Kidney epithelial cell (primary cell): ENCODE measurements around the gene WFIKKN1. TPM values are rescaled to one million over a fixed set of nuclear protein-coding genes. Genes with fewer than 3 reads are reported as not detected.

Experiments
- DNase-seq: peaks from one replicate; pipeline ENCODE4 v3.0.0-alpha.2; 2010; ENCODE audit warnings: low read depth
- H3K27me3 ChIP-seq: 2 replicates; pipeline ENCODE4 v1.6.0; 2011; ENCODE audit warnings: low read length; ENCODE audit not compliant: control insufficient read depth, insufficient read depth
- H3K36me3 ChIP-seq: 2 replicates; pipeline ENCODE4 v1.5.1; 2011; ENCODE audit warnings: low read length; ENCODE audit not compliant: control insufficient read depth, insufficient read depth
- H3K4me3 ChIP-seq: 2 replicates; pipeline ENCODE4 v1.5.1; 2011; ENCODE audit warnings: low read depth, mild to moderate bottlenecking, control low read depth, low read length
- total RNA-seq: library from RNA; depleted of rRNA; stranded (reverse); fragments of >200 nt; gene quantifications from 2 replicates; pipeline ENCODE4 v1.2.3, GENCODE V29; 2015
- TF ChIP-seq, protein P1 (sequence below): IDR thresholded peaks from 2 replicates; pipeline ENCODE4 v1.5.1; 2011; ENCODE audit warnings: mild to moderate bottlenecking, moderate library complexity, low read length, control low read depth, inconsistent platforms; ENCODE audit not compliant: insufficient read depth, poor library complexity, severe bottlenecking

Gene WFIKKN1, protein sequence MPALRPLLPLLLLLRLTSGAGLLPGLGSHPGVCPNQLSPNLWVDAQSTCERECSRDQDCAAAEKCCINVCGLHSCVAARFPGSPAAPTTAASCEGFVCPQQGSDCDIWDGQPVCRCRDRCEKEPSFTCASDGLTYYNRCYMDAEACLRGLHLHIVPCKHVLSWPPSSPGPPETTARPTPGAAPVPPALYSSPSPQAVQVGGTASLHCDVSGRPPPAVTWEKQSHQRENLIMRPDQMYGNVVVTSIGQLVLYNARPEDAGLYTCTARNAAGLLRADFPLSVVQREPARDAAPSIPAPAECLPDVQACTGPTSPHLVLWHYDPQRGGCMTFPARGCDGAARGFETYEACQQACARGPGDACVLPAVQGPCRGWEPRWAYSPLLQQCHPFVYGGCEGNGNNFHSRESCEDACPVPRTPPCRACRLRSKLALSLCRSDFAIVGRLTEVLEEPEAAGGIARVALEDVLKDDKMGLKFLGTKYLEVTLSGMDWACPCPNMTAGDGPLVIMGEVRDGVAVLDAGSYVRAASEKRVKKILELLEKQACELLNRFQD
- total RNA-seq = 0.08 TPM in 1 of 2 replicates, not detected in the other

DNA sequence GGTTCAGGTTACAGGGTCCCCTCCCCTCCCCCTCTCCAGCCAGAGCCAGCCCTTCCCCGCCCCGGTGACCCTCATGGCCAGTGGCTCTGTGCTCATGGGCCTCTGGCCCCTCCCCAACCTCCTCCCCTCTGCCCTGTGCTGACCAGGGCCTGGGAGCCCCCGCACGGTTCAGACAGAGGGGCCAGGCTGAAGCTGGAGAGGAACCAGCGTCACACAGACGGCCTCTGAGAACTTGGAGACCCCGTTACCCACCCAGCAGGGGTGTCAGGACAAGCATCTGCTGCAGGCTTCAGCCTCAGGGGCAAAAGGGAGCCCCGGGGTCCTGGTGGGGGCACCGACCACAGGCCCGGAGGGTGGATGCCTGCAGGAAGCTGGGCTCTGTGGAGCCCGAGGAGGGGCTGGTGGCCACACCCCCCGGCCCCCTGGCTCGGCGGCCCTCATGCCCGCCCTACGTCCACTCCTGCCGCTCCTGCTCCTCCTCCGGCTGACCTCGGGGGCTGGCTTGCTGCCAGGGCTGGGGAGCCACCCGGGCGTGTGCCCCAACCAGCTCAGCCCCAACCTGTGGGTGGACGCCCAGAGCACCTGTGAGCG lies at the start of gene WFIKKN1:
Gene WFIKKN1 (plus strand): TSS at position 171 of the 591 bp plus-strand sequence. CDS start 269 bp downstream, at position 440.
- no peak for DNase-seq
- TF ChIP-seq, protein P1, sequence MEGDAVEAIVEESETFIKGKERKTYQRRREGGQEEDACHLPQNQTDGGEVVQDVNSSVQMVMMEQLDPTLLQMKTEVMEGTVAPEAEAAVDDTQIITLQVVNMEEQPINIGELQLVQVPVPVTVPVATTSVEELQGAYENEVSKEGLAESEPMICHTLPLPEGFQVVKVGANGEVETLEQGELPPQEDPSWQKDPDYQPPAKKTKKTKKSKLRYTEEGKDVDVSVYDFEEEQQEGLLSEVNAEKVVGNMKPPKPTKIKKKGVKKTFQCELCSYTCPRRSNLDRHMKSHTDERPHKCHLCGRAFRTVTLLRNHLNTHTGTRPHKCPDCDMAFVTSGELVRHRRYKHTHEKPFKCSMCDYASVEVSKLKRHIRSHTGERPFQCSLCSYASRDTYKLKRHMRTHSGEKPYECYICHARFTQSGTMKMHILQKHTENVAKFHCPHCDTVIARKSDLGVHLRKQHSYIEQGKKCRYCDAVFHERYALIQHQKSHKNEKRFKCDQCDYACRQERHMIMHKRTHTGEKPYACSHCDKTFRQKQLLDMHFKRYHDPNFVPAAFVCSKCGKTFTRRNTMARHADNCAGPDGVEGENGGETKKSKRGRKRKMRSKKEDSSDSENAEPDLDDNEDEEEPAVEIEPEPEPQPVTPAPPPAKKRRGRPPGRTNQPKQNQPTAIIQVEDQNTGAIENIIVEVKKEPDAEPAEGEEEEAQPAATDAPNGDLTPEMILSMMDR = no peak
- H3K36me3 ChIP-seq = peaks cover 2% of the 10 kb centered on the region
- H3K27me3 ChIP-seq = peaks cover 4% of the 10 kb centered on the region
- H3K4me3 ChIP-seq = no peak within 1 kb of the TSS

DNA sequence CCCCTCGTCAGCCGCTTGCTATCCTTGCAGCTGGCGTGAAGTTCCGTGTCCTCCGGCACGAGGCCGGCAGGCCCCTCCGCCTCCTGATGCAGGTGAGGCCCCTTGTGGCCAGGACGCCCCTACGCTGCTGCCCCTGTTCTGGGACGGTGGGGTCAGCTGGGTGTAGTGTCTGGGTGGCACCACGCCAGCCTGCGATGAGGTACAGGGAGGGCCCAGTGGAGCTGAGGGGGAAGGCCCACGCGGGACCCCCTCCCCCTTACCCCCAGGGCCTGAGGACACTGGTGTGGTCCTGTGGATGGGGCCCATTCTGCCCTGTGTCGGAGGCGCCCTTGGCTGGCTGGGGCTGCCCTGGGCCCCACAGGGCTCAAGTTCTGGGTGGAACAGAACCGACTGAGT lies 48.6 kb upstream of the WFIKKN1 start:
- H3K36me3 ChIP-seq = no peaks in the 10 kb centered on the region
- no peak overlapping the region for H3K4me3 ChIP-seq
- peaks cover 6% of the 10 kb centered on the region for H3K27me3 ChIP-seq
- DNase-seq = no peak
- TF ChIP-seq, protein P1 = no peak

DNA sequence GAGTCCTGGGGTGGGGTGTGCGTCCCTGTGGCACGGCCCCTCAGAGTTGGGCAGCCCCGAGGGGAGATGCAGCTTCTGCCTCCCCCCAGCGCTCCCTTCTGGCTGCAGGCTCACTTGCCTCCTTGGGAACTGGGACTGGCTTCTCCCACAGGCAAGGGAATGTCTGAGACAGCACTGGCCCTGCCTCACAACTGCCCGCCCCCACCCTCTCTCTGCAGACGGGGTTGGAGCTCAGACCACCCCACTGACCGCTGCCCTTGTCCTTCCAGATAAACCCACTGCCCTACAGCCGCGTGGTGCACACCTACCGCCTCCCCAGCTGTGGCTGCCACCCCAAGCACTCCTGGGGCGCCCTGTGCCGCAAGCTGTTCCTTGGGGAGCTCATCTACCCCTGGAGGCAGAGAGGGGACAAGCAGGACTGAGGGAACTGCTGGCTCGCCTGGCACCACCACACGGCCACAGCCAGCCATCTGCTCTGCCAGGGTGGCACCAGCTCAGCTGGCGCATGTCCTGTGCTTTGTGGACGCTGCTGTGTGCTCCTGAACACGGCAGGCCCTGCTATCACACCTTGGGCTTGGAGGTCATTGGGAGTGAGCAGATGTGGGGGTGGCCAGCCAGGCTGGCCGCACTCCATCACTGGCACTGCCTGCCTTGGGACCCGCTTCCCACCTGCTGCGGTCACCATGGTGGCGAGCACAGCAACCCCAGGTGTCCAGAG lies 48.0 kb upstream of the WFIKKN1 start:
- TF ChIP-seq, protein P1 = no peak
- H3K27me3 ChIP-seq = peaks cover 6% of the 10 kb centered on the region
- no peak for DNase-seq
- H3K36me3 ChIP-seq = no peaks in the 10 kb centered on the region
- no peak overlapping the region for H3K4me3 ChIP-seq

DNA sequence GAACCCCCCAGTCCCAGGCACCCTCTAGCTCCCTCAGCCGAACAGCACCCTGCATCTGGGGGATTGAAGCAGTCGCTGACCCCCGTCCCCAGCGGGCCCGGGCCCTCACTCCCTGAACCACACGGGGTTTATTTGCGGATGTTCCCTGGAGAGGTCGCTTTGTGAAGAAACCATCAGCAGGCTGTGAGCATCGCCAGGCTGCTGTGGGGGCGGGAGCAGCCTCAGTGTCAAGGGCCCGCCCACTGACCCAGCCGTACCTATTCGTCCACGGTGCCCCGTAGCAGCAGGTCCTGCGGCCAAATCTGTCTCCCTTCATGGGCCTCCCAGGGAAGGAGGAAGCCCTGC lies 47.3 kb upstream of the WFIKKN1 start:
- H3K36me3 ChIP-seq = no peaks in the 10 kb centered on the region
- H3K27me3 ChIP-seq = peaks cover 6% of the 10 kb centered on the region
- TF ChIP-seq, protein P1 = no peak
- no peak overlapping the region for H3K4me3 ChIP-seq
- no peak for DNase-seq

DNA sequence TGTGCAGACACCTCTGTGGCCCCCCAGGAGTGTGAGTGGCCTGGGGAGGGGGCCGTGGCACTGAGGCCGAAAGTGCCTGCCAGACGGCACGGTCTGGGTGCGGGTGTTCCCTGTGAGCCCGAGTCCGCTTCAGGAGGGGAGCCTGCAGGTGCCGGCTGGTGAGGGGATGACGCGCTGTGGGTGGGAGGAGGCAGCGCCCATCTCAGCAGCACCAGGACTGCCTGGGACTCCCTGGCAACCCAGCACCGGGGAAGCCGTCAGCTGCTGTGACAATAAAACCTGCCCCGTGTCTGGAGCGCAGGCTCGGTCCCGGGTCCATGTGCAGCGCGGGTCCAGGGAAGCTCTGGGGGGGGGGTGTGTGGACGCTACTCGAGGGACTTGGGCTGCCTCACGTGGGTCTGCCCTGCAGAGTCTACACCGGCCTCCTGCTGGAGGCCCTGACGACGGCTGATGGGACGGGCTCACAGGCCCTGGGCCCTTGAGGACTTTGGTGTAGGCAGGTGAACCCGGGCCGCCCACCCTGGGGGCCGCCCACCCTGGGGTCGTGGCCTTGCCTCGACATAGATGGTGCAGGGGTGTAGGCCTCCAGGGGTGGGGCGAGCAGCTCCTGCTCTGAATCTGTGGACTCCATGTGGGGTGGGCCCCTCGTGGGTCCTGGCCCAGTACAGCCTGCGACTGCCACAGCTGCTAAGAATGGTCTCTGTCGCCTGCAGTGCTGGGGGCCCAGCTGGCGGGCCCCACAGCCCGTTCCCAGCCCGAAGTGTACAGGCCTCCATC lies 46.8 kb upstream of the WFIKKN1 start:
- H3K4me3 ChIP-seq = no peak overlapping the region
- TF ChIP-seq, protein P1 = no peak

More for the DNA sequence above, 46.8 kb upstream of the WFIKKN1 start:
- no peak for DNase-seq
- H3K27me3 ChIP-seq = peaks cover 6% of the 10 kb centered on the region
- H3K36me3 ChIP-seq = no peaks in the 10 kb centered on the region
